Measurements from ENCODE around the gene GALNT9.
"Not testable (repeated sequence)": the region's sequence is repeated elsewhere in the genome, so short reads cannot be mapped to it uniquely, and the experiment has no call there.

Gene GALNT9

DNA sequence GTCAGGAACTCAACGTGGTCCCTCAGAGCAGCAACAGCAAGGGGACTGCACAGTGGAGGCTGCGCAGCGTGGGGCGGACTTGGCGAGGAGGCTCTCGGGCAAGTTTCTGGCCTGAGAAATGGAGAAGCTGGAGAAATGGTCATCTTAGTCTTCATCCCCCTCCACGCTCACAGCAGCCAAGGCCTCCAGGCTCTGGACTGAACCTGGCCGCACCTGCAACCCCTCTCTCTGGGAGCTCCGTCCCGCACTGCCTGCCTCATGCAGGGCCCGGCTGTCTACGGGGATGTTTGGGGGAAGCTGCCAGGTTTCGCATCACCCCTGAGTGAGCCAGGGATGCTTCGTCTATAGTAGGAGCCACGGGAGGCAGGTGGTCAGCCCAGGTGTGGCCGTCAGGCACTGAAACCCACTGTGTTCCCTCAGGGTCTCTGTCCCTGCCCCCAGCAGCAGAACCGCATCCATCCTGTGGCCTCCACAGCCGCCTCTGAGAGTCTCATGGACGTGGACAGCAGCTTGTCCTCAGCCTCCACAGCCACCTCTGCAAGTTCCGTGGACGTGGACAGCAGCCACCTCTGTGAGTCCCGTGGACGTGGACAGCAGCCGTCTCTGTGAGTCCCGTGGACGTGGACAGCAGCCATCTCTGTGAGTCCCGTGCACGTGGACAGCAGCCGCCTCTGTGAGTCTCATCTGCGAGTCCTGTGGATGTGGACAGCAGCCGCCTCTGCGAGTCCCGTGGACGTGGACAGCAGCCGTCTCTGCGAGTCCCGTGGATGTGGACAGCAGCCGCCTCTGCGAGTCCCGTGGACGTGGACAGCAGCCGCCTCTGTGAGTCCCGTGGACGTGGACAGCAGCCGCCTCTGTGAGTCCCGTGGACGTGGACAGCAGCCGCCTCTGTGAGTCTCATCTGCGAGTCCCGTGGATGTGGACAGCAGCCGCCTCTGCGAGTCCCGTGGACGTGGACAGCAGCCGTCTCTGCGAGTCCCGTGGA is 29.1 kb upstream of the GALNT9 start:
- DNase-seq (ENCODE audit: low read depth): not testable (repeated sequence)

DNA sequence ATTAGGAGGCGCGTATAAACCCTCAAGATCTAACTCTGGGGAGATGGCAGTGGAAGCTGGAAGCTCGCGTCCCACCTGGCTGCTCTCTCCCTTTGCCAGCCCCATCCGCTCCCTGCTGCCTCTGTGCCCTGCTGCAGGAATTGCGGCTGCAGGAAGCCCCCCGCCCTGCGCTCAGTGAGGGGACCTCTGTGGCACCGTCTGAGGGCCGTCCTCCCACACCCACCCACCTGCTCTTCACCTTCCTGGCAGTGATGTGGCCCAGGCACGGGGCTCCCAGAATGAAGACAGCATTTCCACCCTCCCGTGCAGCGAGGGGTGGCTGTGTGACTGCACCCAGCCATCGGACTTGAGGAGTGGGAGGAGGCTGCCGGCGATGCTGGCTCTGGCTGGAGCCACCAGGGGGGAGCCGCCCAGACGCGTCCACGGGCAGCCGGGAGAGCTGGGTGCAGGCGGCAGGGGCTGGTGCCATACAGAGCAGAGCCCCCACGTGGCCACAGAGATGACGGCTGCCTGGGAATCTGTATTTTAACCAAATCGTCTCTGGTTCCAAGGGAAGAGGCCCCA is 28.3 kb upstream of the GALNT9 start:
- no peak for DNase-seq (ENCODE audit: low read depth)

DNA sequence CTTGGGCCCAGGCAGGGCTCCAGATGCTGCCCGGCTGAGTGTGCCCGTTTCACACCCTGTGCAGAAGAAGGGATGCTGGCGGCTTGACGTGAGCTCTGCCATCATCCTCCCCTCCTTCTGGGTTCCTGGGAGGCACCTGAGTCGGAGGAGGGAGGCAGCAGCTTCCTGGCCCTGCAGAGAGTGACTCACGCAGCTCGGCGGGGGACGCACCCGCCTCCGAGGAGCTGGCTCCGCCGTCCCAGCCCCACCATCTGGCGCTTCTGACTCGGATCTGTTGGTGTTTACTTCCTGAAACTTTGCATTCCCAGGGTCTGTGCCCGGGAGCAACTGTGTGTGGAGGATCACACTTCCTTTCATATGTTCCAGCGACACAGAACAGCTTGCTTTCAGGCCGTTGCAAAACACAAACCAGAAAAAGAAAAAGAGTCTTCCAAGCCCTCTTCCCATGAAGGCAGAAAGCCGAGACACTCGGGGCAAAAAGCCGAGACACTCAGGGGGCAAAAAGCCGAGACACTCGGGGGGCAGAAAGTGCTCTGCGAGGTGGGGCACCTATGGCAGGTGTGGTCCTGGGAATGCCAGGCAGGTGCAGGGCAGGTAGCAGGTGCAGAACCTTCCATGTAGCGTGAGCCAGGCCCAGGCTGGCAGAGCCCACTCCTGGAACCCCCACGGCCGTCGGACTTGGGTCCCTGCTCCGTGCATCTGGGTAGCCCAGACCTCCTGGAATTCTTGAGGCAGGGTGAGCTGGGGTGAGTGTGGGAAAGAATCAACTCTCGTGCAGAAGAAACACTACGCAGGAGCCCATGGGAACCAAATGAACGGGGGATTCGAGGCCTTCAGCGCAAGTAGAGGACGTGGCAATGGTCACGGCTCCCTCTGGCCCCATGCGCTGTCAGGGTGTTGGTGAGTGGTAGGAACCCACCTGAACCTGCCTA is 27.6 kb upstream of the GALNT9 start:
- no peak for DNase-seq (ENCODE audit: low read depth)

DNA sequence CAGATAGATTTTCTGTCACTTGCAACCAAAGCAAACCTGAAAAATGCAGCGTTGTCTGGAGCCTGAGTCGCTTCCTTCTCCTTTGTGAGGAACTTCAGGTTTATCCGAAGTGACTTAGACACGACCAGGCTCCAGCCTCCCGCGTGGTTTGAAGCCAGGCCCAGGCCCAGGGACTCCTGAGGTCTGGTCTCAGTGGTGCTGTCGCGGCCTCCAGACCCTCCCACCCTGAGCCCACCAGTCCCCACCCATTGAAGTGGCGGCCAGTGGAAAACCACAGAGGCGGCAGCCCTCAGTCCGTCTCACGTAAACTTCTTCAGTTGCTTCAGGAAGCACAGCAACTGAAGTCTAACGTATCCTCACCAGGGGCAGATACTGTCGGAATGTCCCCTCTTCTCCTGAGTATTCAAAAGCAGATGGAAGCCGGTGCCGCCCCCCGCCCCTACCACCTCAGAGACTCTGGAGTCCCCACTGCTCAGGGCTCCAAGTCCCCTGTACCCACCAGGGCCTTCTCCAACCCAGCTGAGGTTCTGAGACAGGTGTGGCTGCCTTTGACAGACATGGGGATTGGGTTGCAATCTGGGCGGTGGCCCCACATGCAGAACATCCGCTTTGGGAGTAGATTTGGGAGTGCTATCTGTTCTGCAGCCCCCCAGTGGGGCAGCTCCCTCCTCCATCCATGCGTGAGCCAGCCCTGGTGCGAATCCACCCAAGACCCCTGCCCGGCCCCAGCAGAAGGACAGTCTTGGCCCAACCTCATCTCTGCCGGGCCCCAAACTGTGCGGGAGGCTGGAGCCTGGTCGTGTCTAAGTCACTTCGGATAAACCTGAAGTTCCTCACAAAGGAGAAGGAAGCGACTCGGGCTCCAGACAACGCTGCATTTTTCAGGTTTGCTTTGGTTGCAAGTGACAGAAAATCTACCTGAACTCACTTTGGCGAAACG is 26.6 kb upstream of the GALNT9 start:
- DNase-seq (ENCODE audit: low read depth): no peak

DNA sequence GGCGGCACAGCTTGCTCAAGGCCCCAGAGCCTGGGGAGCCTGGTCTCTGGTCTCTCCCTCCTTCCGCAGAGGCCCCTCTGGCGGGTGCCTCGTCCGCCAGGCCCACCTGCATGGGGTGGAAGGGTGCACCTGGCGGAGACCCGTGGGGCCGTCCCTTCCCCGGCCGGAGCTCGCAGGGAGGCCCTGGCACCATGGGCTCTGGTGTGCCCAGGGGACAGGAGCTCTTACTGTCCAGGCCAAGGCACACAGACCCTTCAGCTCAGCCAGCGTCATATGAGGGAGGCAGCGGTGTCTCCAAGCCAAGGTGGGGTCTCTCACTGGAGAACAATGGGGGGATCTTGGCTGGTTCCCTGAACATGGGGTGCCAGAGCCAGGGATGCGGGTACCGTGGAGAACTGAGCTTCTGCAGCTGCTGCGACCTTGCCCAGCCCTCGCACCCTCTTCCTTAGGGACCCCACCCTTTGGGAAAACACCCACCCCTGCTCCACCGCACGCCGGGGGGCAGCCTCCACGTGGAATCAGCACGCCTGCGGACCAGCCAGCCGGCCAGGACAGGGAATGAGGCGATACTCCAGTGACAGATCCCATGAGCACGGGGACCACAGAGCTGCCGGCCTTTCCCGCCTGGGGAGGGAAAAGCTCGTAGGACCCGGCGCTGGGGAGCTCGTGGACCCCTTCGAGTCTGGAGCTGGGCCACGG is 25.7 kb upstream of the GALNT9 start:
- no peak for DNase-seq (ENCODE audit: low read depth)

DNA sequence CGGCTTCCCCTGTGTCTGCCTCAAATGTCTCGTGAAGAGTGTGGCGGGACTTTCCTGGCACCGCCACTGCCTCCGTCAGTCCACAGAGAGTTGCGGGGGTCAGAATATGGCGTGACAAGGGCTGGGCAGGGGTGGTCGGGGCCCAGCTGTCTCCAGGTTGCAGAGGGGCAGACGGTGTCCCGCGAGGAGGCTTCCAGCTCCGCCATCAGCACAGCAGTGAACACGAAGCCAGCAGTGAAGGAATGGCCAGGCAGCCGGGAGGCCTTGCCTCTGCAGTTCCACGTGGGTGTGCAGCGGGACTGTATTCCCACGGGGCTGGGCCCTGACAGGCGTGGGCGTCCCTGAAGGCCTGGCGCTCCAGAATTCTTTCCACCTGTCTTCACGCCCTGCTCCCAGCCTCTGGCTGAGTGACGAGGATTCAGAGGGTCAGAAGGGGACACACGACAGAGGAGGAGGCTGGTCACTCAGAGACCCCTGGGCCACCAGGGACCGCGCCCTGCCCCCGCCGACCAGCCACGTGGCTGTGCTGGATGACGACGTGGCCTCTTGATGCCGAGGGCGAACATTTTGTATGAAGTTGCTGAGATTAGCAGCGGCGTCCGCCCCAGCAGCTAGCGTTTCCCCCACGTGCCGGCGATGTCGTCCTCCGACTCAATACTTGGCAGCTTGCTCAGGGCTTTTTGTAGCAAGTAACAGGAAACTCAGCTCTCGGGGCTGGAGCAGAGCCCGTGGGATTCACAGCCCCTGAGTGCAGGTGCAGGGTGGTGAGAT is 25.0 kb upstream of the GALNT9 start:
- DNase-seq (ENCODE audit: low read depth): no peak

DNA sequence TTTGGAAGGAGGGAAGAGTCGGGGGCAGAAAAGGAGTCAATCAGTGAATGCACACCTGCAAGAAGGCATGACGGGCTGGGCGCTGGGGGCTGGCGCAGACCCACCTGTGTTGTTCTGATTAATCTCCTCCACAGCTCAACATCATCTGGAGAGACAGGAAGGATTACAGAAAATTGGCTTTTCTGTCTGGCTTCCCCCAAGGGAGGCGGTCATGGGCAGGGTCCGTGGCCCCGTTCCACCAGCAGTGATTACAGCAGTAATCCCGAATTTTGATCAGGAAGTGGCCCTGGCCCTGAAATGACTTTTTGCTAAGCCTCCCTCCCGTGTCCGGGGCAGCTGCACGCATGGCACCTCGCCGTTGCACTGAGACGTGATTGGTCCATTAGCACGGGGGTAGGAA is 24.4 kb upstream of the GALNT9 start:
- no peak for DNase-seq (ENCODE audit: low read depth)

DNA sequence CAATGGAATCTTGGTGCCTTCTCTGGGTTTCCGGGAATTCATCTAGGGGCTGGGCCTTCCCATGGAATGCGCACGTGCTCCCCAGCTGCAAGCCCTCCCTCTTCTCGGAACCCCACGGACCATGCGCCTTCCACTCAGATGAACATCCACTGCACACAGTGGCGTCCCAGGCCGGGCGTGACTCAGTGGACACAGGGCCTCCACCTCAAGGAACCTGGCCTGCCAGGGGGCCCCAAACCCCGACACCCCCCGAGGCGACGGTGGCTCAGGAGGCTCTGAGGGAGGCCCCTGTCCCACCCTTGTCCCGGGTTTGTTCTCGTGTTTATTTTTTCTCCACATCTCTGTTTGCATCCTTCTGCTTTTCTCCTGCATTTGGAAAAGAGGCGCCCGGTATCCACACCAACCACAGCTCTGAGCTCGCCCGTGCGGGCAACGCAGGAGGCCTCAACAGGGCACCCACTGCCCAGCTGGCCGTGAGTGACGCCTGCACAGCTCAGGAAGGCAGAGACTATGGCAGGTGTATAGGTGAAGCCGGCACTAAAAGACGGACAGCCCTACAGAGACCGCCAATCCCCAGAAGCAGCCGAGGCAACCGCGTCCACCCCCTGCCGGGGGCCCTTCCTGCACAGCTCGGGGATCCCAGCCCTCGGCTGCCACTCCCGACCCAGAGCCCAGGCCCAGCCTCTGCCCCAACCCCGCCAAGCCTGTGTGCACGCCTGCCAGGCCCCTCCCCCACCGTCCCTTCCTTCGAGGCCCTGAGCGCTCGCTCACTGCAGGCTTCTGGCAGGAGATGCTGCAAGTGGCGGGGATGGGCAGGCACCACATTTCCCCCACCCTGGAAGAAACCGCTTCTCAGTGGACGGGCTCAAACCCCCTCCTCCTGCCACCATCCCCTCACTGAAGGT is 23.8 kb upstream of the GALNT9 start:
- DNase-seq (ENCODE audit: low read depth): no peak

DNA sequence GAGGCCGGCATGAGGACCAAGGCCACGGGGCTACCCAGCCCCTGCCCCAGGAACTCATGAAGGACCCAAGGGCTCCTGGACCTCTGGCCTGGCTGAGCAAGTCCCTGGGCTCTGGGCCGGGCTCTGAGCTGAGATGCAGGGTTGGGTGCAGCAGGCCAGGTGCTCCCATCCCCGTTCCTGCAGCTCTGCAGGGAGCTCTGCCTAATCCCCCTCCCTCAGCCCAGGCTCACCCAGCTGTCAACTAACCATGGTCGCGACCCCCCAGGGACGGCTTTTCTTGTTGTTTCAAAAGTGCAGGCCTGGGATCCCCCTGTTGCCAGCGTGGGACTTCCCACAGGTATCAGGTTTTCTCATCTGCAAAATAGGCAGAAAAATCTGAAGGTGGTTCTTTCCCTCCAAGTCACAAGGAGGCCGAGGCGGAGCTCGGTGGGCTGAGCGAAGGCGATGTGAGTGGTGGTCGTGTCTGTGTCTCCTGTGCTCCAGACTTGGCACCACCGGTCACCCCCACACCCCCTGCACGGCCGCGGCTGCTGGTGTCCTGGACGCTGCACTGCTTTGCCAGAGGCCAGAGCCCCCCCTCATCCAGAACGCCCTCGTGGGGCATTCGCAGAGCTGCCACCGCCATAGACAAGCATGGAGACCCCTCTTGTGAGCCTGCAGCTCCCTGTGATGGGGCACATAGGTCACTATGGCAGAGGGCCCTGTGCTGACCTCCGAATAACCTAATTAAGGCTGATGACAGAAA is 22.5 kb upstream of the GALNT9 start:
- no peak for DNase-seq (ENCODE audit: low read depth)

DNA sequence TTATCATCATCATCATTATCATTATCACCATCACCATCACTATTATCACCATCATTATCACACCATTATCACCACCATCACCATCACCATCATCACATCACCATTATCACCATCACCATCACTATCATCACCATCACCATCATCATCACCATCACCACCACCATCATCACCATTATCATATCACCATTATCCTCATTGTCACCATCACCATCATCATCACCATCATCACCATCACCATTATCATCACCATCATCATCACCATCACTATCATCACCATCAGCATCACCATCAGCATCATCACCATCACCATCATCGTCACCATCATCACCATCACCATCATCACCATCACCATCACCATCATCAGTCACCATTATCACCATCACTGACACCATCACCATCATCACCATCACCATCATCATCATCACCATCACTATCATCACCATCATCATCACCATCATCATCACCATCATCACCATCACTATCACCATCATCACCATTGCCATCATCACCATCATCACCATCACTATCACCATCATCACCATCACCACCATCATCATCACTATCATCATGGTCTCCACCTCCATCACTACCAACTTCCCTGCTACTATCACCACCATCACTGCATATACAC is 20.2 kb upstream of the GALNT9 start:
- DNase-seq (ENCODE audit: low read depth): no peak

DNA sequence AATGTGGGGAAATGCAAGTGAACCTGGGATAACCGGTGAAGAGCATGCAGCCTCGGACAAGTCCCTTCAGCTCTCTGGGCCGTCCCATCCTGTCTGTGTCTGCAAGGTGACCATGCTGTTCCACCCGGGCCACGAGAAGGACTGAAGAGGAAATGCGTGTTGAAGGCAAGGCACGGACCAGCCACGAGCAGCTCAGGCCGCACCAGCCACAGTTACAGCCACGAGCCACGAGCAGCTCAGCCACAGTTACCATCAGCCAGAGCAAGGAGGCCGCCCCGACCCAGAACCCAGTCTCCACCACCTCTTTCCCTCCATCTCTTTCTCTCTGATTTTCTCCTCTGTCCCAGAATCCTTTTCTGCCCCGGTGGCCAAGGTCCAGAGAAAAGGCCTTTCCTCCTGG is 18.8 kb upstream of the GALNT9 start:
- DNase-seq (ENCODE audit: low read depth): no peak

DNA sequence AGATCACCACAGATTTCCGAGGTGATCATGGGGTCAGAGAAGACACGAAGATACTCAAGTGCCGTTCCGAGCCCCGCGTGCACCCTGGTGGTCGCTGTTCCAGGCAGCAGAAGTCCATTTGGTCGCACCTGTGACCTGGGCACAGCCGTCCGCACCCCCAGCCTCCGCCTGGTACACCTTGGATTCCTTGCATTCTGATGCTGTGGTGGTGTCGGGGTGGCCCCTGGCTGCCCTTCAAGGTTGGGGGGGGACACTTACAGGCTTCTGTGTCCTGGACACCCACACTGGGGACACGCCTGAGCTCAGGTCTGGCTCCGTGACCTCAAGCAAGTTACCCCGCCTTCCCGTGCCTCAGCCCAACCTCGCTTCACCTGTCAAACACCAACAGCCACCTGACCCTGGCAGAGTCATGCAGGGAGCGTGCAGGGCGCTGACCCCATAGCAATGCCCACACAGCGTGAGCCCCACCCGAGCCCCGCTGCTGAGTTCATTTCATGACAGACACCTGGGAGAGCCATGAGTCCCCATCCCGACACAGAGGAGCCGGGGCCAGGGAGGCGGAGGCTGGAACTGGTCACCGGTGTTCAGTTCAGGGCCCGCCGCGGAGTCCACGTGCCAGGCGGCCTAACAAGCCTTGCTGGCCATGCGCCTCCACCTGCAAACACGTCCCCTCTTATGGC is 17.9 kb upstream of the GALNT9 start:
- no peak for DNase-seq (ENCODE audit: low read depth)

DNA sequence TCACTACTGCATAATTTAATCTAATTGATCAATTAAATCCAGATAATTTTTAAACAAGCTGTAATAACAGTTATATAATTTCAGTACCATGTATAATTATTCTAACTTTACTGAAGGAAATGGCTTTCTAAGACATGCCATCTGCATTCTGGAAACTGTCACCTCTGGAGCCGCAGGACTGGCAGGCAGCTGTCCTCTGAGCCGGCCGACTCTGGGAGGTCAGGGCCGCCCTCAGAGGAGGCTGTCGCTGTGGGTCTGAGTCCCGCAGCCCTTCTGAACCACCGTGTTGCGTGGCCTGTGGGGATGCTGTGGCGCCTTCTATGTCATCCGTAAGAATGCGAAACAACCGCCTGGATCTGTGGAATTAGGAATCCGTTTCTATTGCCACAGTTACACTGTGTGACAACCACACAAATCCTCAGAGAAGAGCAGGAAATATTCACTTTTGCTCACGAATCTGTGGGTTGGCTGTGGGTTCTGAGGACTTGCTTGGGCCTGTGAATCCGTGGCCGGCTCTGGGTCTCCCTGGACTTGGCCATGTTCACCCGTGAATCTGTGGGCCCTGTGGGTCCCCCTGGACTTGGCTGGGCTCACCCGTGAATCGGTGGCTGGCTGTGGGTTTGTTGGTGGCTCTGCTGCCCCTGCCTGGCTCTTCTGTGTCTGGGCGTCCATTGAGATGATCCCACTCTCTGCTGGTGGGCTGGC is 17.2 kb upstream of the GALNT9 start:
- no peak for DNase-seq (ENCODE audit: low read depth)

DNA sequence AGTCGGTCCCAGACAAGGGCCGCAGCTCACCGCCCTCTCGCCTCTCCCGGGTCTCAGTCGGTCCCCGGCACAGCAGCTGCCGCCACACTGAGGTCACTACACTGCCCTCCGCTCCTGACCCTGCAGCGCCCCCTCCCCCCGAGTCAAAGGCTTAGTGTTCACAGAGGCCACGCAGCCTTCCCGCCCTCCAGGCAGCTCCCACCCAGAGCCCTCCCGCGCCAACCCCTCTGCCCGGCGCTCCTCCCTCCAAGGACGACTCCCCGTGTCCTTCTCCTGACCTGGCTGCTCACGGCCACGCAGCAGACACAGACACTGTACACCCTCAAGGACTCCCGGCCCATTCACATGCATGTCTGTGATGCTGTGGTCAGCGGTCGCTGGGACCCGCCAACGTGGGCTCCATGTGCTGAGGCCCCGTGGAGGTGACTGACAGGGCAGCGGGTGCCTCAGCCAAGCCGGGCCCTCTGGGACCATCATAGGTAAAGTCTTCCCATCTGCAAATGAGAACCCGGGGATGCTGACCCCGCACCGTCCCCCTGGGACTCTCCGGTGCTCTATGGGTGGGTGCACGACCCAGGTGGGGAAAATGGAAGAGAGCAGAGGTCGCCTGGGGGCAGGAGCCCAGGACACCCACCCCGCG is 16.3 kb upstream of the GALNT9 start:
- no peak for DNase-seq (ENCODE audit: low read depth)

DNA sequence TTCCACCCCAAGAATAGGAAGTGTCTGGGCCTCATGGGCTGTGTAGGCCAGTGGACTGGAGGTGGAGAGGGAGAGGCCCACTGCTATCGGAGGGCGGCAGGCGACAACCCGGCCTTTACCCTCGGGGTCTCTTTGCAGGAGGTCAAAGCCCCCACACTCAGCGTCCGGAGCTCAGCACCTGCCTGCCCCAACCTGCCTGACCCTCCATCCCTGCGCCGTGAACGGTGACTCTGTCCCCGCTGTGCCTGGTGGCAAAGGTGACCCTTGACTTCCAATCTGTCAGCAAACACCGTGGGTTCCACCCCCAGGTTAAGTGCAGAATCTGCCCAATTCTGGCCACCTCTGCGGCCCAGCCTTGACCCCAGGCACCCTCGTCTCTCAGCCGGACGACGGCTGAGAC is 15.7 kb upstream of the GALNT9 start:
- no peak for DNase-seq (ENCODE audit: low read depth)

DNA sequence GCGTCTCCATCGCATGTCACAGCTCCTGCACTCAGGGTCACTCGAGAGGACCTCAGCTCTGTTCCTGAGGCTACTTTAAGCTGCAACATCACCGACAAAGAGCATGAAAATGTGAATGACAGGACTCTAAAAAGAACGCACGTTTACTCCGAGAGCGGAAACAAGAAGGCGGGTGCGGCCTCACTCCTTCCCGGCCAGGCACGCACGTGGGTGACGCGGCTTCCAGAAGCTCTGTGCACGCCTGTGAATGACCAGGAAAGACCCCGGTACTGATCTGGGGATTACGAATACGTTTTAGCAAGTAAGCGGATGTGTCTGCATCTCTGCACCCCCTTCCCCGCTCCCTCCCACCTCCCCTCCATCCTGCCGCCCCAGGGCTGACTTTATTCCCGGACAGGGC is 15.2 kb upstream of the GALNT9 start:
- no peak for DNase-seq (ENCODE audit: low read depth)
